Activated T-helper 1 cell treated with Interleukin-2 at 50 U/mL for 16 hours (primary cell): ENCODE results near the gene MOSPD3.

Experiments
- DNase-seq: peaks from one replicate; pipeline ENCODE4 v3.0.0-alpha.2; 2020; ENCODE audit warnings: low read depth

The MOSPD3 gene

GRCh38 chr7:100595188-100595587 is 17.2 kb upstream of the MOSPD3 start:
- DNase-seq: no peak

DNA sequence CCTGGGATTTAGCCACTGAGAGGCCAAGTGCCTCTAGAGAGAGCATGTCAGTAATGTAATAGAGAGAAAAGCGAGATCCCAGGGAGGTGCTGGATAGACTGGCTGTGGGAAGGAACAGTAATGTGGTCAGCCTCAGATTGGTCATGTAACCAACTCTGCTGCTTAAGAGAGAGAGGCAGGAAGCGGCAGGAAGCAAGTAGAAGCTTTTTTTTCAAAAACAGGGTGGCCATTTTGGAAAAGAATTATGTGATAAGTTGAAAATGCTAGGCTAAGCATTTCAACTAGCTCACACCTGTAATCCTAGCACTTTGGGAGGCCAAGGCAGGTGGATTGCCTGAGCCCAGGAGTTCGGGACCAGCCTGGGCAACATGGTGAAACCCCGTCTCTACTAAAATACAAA is 13.9 kb upstream of the MOSPD3 start:
- DNase-seq: no peak

GRCh38 chr7:100599911-100600729 is 12.2 kb upstream of the MOSPD3 start:
- no peak for DNase-seq

DNA sequence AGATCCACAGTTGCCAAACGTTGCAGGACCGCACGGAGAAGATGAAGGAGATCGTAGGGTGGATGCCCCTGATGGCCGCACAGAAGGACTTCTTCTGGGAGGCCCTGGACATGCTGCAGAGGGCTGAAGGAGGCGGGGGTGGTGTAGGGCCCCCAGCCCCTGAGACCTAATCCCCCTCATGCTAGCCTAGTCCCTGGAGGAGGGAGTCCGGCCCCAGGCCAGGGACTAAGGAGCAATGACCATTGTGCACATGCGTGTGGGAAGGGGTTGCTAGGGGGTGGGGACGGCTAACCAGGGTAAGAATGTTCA is 11.7 kb upstream of the MOSPD3 start:
- DNase-seq: no peak

DNA sequence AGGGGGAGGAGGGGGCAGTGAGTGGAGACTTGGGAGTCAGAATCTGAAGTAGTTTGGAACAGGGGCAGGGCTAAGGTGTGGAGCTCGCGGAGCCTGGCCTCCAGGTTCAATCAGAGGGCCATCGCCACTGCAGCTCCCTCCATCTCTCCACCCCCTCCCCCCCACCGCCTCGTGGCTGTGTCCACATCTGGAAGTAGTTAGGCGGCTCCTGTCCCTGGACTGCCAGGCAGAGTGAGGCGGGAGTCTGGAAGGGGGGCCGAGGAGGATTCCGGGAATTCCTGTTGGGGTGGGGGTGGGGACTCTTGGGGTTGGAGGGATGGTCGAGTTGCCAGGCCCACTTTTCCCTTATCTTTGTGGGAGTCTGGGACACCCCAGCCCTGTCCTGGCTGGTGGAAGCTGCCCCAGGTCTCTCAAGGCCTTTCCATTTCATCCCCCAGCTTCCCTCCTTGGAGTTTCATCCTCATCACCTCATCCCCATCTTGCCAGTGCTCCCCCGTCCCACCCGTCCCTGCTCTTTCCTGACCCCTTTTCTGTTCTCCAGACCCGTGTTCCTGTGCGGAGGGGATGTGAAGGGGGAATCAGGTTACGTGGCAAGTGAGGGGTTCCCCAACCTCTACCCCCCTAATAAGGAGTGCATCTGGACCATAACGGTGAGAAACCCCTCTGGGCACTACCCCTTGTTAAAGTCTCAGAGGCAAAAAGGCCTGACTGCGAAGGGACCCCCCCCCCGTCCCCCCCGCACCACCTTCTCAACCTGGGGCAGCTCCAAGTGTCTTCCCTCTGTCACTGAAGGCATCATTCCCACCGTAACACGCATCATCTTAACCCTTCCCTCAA is 9.2 kb upstream of the MOSPD3 start:
- DNase-seq: no peak

- DNase-seq: no peak
Observed at GRCh38 chr7:100603726-100604027, 8.7 kb upstream of the MOSPD3 start.

DNA sequence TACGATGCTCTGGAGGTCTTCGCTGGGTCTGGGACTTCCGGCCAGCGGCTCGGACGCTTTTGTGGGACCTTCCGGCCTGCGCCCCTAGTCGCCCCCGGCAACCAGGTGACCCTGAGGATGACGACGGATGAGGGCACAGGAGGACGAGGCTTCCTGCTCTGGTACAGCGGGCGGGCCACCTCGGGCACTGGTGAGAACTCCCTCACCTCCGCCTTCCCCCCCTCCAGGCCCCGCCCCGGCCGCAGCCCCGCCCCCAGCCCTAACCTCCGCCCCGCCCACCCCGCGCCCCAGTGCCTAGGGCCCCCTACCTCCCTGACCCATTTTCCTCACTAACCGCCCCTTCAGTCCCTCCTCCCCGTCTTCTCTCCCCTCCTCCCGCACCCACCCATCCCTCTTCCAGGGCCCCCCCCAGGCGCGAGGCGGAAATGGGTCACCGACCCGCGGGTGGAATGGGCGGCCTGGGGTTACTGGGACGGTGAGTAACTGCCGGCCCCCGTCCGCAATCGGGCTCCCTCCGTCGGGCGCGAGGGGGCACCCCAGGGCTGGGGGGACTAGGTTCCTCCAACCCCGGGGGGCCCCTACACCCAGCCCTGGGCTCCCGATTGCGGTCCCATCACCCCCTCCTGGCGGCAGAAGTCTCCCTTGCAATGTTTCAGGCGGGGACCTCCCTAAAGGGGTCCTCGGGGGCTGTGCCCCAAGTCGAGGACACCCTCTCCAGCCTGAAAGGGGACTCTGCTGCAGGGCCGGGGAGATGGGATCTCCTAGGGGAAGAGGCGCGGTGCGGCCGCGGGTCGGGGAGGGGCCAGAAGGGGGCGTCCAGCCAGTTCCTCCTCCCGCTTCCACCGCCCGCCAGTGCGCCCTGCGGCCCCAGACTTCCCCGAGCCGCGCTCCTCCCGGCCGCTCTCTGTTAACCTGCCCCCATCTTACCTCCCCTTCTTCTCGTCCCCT is 8.0 kb upstream of the MOSPD3 start:
- peak; percentile 60 for DNase-seq

GRCh38 chr7:100604976-100605911 is 7.1 kb upstream of the MOSPD3 start:
- DNase-seq: no peak

- DNase-seq: no peak
Observed at GRCh38 chr7:100606313-100606712, 6.0 kb upstream of the MOSPD3 start.

GRCh38 chr7:100607111-100607510 is 5.2 kb upstream of the MOSPD3 start:
- DNase-seq: no peak

DNA sequence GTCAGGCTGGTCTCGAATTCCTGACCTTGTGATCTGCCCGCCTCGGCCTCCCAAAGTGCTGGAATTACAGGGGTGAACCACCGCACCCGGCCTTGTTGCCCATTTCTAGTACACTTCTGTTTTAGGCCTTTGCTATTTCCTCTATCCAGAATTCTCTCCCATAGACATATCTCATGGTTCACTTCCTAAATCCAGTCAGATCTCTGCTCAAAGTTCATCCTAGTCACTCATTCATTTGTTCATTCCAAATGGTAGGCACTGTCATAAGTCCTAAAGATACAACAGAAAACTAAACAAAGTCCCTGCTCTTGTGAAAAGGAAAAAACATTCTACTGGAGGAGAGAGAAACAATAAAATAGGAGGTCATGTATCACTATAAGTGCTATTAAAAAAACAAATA is 2.4 kb upstream of the MOSPD3 start:
- no peak for DNase-seq

DNA sequence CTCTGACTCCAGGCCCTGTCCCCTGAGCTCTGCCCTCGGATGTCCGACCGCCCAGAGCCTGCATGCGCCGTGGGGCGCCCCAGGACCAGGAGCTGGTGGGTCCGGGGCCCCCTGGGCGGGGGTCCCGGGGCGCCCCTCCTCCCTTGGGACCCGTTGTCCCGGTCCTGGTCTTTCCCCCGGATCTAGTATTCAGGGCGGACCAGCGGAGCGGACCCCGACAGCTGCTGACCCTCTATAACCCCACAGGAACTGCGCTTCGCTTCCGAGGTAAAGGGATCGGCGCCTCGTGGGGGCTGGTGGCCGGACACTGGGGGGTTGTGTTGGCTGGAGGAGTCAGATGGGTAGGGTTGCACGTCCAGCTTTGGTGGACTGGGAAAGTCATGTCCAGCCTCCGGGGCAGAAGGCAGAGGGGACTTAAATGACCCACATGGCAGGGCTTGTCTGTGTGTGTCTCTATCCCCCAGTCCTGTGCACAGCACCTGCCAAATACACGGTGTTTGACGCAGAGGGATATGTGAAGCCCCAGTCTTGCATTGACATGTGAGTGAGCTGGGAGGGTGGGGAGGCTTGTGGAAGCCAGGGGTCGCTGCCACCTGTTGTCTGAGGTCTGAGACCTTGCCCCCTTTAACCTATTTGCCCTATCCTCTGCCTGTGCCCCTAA is 520 bp downstream of the MOSPD3 start:
- DNase-seq: no peak

DNA sequence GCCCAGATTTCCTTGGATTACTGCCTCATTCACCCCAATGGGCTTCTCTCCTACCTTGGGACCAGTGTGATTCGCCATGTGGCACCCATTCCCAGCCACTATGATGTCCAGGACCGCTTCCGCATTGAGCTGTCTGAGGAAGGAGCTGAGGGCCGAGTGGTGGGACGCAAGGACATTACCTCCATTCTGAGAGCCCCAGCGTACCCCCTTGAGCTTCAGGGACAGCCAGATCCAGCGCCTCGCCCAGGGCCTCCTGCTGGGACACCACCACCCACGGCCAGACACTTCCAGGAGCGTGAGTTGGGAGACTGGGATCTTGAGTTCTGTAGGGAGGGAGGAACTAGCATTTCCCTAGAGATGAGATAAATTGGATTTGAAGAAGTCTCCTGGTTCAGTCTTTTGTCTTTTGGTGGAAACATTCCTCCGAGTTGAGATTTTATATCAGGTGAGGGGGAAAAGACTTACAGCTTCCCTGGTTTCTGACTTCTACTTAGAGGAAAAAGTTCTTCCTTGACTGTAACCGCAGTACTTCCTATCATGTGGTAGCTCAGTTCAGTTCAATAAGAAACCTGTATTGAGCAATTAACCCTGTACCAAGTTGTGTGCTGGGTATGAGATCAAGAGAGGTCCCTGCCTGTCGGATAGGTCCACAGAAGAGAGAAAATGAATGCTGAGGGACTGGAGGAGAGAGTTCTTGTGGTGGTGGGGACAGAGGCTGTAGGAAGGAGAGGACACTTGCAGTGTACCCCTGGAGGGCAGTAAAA is 1.3 kb downstream of the MOSPD3 start:
- no peak for DNase-seq

- no peak for DNase-seq
Observed at GRCh38 chr7:100614308-100614861, 2.0 kb downstream of the MOSPD3 start.

DNA sequence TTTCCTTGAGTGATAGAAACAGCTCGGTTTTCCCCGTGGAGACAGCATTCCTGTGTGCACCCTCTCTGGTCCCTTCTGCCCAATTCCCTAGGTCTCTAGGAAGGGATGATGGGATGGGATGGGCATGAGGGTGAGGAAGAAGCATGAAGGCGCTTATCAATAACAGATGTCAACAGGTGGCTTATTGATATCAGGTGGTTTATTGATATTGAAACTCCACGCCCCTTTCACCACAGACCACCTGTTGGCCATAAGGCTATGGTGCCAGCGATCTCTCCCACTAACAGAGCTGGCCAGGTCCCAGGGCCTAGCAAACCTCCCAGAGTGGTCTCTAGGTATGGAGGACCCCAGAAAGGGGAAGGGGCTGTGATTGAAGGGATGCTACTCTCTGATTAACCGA is 7.9 kb downstream of the MOSPD3 start:
- DNase-seq: no peak

DNA sequence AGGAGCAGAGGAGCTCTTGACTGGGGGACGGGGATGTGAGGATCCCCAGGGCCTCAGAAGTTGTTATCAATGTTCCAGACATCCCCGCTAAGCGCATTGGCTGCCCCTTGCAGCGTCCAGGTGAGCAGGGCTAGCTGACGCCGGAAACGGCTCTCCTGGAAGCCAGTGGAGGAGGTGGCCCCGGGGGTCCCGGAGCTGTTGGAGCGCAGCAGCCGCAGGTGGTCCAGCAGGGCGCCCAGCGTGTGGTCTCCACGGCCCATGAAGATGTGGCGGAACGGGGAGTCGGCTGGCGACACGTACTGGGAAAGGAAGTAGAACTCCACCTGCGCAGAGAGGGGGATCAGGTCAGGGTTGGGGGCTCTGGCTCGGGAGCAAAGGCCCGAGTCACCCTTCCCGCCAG is 8.5 kb downstream of the MOSPD3 start:
- DNase-seq: no peak

- no peak for DNase-seq
Observed at GRCh38 chr7:100621554-100621953, 9.2 kb downstream of the MOSPD3 start.

DNA sequence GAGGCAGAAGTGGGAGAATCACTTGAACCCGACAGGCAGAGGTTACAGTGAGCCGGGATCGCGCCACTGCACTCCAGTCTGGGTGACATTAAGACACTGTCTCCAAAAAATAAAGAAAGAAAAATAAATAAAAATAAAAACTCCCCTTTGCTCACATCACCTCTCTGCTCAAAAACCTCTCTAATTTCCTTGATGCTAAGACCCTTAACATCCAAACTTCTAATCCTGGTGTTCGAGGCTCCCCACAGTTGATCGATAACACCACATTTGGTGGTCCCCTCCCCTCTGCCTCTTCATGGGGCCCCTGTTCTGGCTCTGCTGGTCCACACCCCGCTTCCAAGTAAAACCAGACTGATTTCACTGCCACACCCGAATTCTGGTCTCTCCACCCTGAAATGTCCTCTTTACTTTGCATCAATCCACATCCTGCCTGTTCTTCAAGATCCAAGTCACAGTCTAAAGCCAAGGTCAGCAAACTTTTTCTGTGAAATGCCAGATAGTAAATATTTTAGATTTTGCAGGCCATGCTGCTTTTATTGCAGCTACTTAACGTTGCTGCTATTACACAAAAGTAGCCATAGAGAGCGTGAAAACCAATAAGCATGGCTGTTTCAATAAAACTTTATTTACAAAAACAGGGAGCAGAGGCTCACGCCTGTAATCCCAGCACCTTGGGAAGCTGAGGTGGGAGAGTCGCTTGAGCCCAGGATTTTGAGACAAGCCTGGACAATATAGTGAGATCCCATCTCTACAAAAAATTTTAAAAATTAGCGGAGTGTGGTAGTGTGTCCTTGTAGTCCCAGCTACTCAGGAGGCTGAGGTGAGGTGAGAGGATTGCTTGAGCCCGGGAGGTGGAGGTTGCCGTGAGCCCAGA is 11.8 kb downstream of the MOSPD3 start:
- no peak for DNase-seq

DNA sequence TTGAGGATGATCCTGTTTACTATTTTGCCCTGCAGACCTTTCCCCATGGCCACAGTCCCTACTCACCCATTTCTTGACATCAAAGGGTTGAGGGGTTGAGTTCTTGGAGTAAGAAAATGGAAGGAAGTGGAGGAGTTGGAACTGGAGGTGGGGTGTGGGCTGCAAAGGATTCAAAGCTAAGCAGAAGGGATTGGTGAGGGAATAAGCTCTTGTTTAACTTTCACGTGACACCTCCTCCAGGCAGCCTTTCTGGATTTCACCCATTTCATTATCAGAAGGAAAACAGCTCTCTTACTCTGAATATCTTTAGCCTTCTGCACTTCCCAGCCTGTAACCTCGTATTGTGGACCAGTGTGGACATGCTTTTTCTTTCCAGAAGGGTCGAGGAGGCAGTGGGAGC is 13.7 kb downstream of the MOSPD3 start:
- DNase-seq: no peak
